HG03135 (cell line): ENCODE data around the gene HOXC11.

Source experiments
- ATAC-seq: cut with Tn5 transposase; IDR thresholded peaks from one replicate; pipeline ENCODE4 v1.9.1; 2021; ENCODE audit warnings: mild to moderate bottlenecking, moderate library complexity; ENCODE audit not compliant: unreplicated experiment

HOXC11 gene

GRCh38 chr12:53942467-53942997, 30.4 kb upstream of the HOXC11 start:
- no peak for ATAC-seq

DNA sequence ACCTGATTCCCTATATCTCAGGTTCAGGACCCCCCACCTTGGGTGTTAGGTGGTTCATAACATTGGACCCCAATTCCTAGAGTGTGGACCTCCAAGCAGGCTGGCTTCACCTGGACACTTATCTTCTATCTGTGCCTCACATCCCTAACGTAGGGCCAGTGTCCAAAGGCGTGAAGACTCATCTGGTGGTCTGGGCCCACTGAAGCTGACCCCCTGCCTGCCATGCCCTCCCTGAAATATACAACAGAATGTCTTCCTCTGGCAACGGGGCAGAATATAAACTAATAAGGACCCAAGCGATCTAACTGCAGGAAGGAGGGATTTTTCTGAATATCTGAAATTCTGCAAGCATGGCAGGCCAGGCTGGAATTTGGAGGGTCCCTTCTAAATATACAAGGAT, 28.7 kb upstream of the HOXC11 start:
- no peak for ATAC-seq

DNA sequence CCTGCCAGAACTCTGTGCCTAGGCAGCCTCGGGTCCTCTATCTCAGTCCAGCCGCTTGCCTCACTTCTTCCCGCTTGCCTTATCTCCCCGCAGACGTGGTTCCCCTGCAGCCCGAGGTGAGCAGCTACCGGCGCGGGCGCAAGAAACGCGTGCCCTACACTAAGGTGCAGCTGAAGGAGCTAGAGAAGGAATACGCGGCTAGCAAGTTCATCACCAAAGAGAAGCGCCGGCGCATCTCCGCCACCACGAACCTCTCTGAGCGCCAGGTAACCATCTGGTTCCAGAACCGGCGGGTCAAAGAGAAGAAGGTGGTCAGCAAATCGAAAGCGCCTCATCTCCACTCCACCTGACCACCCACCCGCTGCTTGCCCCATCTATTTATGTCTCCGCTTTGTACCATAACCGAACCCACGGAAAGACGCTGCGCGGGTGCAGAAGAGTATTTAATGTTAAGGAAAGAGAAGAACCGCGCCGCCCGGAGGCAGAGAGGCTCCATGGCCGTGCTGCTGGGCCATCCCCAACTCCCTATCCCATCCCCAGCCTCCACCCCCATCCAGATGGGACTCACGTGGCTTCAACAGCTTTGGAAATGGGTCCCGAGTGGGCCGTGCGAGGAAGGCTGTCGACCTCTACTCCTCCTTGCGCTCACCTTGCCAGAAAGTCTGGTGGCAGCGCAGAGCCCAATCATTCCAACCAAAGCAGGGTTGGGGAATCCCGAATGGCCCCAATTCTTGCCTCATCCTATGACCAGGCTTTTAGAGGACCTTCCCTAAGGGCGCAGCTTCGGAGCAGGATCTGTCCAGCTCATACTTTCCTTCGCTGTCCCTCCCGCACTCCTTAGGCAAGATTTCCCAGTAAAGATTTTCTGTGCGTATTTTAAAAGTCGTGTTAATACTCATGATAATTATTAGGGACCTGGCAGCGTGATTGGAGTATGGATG, 27.7 kb upstream of the HOXC11 start:
- ATAC-seq, result no peak

GRCh38 chr12:53947743-53948142, 25.2 kb upstream of the HOXC11 start:
- no peak for ATAC-seq

- no peak for ATAC-seq
These were observed 24.0 kb upstream of the HOXC11 start for GRCh38 chr12:53948650-53949593.

DNA sequence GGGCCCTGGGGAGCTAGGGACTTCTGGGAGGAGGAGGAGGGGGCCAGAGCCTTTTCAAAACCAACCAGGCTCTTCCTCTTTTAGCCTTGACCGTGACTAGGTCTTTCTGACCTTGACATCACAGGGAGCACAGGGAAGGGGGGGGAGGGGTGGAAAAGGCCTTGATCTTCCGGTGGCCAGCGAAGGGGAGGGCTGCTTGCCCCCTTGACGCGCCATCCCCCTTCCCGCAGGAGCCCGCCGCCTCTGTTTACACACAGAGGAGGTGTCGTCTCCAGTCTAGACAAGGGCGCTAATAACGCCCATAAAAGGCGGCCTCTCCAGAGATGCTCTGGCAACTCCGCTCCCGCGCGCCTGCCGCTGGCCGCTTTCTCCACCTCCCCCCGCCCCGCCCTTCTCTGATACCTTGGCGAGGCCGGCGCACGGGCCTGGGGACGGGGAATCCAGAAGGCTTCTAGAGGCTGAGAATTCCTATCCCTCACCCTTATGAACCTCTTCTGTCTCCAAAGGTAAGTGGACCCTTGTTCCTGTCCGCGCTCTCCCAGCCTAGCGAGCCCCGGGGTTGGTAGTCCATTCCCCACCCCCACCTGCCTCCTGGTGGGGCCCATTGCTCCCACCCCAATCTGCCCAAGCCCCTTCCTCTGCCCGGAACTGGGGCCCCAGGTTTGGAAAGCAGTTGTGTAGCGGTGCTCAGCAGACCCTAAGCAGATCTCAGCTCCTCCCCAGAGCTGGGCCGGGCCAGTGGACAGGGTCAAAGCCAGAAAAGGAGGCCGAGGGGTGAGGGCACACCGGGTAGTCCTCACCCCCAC, 23.1 kb upstream of the HOXC11 start:
- ATAC-seq, result no peak

DNA sequence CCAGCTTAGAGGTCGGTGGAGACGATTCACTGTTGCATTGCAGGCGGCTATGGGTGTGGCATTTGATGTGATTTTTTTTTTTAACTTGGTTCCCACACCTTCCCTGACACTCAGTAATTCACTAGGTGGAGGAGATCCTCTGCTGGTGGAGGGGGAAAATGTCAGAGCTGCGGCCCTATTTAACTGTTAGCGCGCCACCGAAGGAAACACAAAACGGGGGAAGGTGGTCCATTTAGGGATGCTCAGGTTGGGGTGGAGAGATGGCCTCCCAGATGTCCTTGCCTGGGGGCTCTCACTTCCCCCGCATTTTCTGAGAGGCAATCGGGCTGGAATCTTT, 22.5 kb upstream of the HOXC11 start:
- ATAC-seq, result no peak

DNA sequence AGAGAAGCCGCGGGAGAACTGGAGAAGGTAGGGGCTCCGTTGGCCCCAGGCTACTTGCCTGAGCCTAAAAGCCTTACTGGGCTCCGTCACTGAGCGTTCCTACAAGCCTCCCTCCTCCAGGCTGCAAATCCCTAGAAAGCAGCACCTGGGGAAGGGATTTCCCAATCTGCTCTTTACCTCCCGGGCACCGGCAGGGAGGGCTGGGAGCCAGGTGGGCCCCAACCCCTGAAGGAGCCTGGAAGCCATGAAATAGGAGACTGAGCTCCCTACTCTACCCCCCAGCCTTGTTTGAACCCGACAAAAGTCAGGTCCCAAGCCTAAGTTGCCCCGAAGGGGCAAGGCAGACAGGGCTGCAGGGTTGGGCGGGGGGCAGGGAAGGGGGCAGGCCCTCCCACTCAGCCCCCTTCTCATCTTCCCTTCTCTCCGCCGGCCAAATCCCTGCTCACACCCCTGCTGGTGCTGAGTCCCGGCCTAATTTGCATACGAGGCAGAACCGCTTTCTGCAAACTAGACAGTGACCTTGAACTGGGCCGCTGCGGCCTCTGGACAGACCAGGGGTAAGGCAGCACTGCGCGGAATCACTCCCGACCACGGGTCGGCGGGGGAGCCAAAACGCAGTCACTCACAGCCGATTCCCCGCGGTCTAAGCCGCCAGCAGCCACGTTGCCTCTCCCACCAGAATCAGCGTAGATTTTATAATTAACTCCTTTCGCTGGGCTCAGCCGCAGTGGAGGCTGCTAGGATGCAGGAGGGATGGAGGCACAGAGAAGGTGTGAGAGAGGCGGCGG, 21.9 kb upstream of the HOXC11 start:
- no peak for ATAC-seq

DNA sequence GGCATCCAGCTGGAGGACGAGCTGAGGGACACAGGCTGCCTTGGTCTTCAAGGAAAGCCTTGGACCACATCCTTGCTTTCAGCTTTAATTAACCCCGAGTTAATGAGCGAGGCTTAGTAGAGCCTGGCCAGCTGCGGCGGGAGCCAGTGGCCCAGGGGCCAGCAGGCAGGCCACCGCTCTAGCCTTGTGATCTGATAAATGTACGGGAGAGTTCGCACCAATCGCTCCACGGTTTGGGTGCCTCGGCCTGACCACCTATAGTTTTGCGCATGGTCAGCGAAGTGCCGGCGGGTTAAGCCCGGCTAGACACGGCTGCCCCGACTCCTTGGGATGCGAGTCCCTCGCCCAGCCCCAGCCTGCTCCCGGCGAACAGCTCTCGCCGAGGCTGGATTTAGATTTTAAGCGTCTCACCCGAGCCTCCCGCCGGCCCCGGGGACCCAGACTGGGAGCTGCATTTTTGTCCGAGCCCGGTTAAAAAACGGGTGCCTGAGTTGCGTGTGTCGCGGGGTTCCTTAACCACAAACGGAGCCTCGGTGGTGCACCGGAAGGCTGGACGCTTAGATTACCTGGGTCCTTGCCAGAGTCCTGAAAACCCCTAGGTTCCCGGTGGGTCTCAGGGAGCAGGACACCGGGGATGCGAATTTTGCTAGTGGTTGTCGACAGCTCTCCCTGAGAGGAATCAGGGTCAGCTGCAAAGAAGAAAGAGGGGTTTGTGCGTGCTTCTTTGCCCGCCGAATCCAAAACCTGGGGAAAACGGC, 21.2 kb upstream of the HOXC11 start:
- no peak for ATAC-seq

- ATAC-seq, result no peak
These were observed 20.6 kb upstream of the HOXC11 start for GRCh38 chr12:53952335-53952694.

- no peak for ATAC-seq
These were observed 19.8 kb upstream of the HOXC11 start for GRCh38 chr12:53952871-53953734.

- ATAC-seq, result no peak
These were observed 18.9 kb upstream of the HOXC11 start for GRCh38 chr12:53953831-53954693.

DNA sequence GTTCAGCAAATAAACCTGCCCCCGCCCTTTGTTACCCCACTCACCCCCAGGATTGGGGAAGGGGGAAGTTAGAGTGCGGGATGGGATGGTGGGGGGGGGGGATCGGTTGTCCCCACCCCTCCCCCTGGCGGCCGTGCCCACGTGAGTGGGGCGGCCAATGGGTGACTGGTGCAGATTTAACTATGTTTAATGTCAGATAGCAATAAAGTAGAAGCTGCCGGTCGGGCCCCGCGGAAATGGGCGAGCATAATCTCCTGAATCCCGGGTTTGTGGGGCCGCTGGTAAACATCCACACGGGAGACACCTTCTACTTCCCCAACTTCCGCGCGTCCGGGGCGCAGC, 18.3 kb upstream of the HOXC11 start, which contains the start of gene HOXC12:
Gene HOXC12, plus strand, starts transcription at position 210 of the 342 bp plus-strand sequence. Its CDS starts 27 bp downstream, at position 237.
- ATAC-seq, result no peak

DNA sequence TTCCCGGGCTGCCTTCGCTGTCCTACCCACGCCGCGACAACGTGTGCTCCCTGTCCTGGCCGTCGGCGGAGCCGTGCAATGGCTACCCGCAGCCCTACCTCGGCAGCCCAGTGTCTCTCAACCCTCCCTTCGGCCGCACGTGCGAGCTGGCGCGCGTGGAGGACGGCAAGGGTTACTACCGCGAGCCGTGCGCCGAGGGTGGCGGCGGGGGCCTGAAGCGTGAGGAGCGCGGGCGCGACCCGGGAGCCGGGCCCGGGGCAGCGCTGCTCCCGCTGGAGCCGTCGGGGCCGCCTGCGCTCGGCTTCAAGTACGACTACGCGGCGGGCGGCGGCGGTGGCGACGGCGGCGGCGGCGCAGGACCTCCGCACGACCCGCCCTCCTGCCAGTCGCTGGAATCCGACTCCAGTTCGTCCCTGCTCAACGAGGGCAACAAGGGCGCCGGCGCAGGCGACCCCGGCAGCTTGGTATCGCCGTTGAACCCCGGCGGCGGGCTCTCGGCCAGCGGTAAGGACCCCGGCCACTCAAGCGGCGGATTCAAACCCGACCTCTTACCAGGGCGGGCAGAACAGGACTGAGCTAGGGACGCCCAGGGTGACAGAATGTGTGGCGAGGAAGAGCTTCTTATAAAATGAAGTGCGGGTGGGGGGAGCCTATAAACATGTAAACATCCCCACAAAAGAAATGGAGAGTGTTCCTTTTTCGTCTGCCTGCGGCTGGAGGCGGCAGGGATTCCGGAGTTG, 17.7 kb upstream of the HOXC11 start:
- no peak for ATAC-seq

- no peak for ATAC-seq
These were observed 17.1 kb upstream of the HOXC11 start for GRCh38 chr12:53955776-53956250.

DNA sequence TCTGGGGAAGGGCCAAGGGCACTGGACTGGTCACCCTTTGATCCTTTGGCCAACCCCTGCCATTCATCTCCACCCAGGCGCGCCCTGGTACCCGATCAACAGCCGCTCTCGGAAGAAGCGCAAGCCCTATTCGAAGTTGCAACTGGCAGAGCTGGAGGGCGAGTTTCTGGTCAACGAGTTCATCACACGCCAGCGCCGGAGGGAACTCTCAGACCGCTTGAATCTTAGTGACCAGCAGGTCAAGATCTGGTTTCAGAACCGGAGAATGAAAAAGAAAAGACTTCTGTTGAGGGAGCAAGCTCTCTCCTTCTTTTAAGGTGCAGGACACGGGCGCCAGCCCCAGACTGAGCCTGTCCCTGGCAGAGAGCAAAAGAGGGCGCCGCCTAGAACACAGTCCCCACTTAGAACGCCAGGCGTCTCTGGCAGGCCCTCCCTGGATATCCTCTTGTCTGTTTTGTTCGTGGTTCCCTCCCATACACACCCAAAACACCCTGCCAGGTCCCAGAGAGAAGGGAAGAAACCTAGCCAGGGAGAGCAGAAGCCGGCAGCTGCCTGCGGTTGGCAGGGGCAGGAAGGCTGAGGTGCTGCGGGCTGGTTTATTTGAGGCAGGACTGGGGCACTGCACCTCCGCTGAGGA, 16.6 kb upstream of the HOXC11 start:
- ATAC-seq, result no peak
